Testis (tissue), 3 donors: ENCODE measurements around the gene ULK3. TPM values are rescaled to one million over a fixed set of nuclear protein-coding genes. Genes with fewer than 3 reads are reported as not detected.

ENCODE experiments used
- DNase-seq: peaks from one replicate; pipeline ENCODE4 v3.0.0-alpha.2; 2019
- H3K27ac ChIP-seq, 2 donors: fragments of 200-600 bp; sonication (generic); one replicate each; pipeline ENCODE4 v1.5.1; 2019
- H3K27me3 ChIP-seq: fragments of 200-600 bp; sonication (generic); one replicate; pipeline ENCODE4 v1.5.1; 2019
- H3K36me3 ChIP-seq: fragments of 200-600 bp; sonication (generic); one replicate; pipeline ENCODE4 v1.5.1; 2017; ENCODE audit warnings: low read depth; ENCODE audit errors: missing control alignments
- H3K4me1 ChIP-seq: fragments of 200-600 bp; sonication (generic); one replicate; pipeline ENCODE4 v1.5.1; 2019
- H3K4me3 ChIP-seq, 2 donors: fragments of 200-600 bp; sonication (generic); one replicate each; pipeline ENCODE4 v1.5.1; 2017 to 2019
- H3K9me3 ChIP-seq: fragments of 200-600 bp; sonication (generic); one replicate; pipeline ENCODE4 v1.5.1; 2017
- CTCF ChIP-seq, 3 experiments: fragments of 450-650 bp in 2 of 3; fragments of 200-600 bp in 1 of 3; sonication (generic) in 1 of 3; IDR thresholded peaks; one replicate each; pipeline ENCODE4 v1.5.1; 2016 to 2019; ENCODE audit warnings: antibody characterized with exemption in 3 of 3, mild to moderate bottlenecking in 2 of 3, moderate library complexity in 1 of 3
- POLR2A ChIP-seq: fragments of 450-650 bp; IDR thresholded peaks from one replicate; pipeline ENCODE4 v1.6.1; 2017; ENCODE audit warnings: antibody characterized with exemption, mild to moderate bottlenecking, moderate library complexity
- WGBS, 2 donors: methylation state at CpG; one replicate each; pipeline ENCODE4 v1.1.5; 2018; 5-methylcytosine and 5-hydroxymethylcytosine counted together
- intact Hi-C: fragments of 100-400 bp; cut with DNase I; formaldehyde crosslinking; loops from one replicate; pipeline ENCODE4 v1.15.1; 2023; ENCODE audit warnings: low total_unique reads
- polyA plus RNA-seq: library from polyadenylated mRNA; stranded (reverse); fragments of 350-450 nt; fragmentation: Illumina TruSeq; extraction: RNeasy Lipid Tissue Mini Kit (QIAGEN cat#74804); gene quantifications from one replicate; pipeline ENCODE4 v1.2.3, GENCODE V29; 2014; ENCODE audit warnings: low read depth, low replicate concordance; ENCODE audit not compliant: insufficient read depth
- total RNA-seq, 2 donors: library from RNA; depleted of rRNA; stranded (reverse); fragments of >200 nt; gene quantifications; one replicate each; pipeline ENCODE4 v1.2.3, GENCODE V29; 2016

ULK3 gene
- total and polyA plus RNA-seq, 3 donors from 2014 or later = 27.0 to 78.5 (median 68.2) TPM

- no peaks in the 10 kb centered on the region for H3K36me3 ChIP-seq
- intact Hi-C loops = no loop called here
- peaks cover 3% of the 10 kb centered on the region for H3K4me1 ChIP-seq
- no peaks in the 10 kb centered on the region for H3K27me3 ChIP-seq
- TF ChIP-seq CTCF (IDR thresholded peaks at IDR 0.05) = no peak
- no peak for TF ChIP-seq POLR2A
- no peak overlapping the region for H3K4me3 ChIP-seq
- WGBS, 2 donors = 100% methylated on average over 1 of the region's 1 CpG
- no peak for DNase-seq
- H3K27ac ChIP-seq = no peak overlapping the region
- no peaks in the 10 kb centered on the region for H3K9me3 ChIP-seq
Measured at GRCh38 chr15:74856537-74856936, 13.6 kb upstream of the ULK3 start.

GRCh38 chr15:74855857-74856256, 12.9 kb upstream of the ULK3 start:
- intact Hi-C loops = no loop called here
- H3K27ac ChIP-seq = no peak overlapping the region
- TF ChIP-seq POLR2A (no peak), CTCF (IDR thresholded peaks at IDR 0.05) (no peak)
- no peaks in the 10 kb centered on the region for H3K27me3 ChIP-seq
- WGBS, 2 donors = 70 to 82% methylated on average over 2 of the region's 2 CpGs
- no peaks in the 10 kb centered on the region for H3K36me3 ChIP-seq
- H3K4me1 ChIP-seq = peaks cover 3% of the 10 kb centered on the region
- no peaks in the 10 kb centered on the region for H3K9me3 ChIP-seq
- no peak overlapping the region for H3K4me3 ChIP-seq
- DNase-seq = no peak

GRCh38 chr15:74854453-74855022, 11.6 kb upstream of the ULK3 start:
- no peaks in the 10 kb centered on the region for H3K27me3 ChIP-seq
- 86 to 98% methylated on average over 13 of the region's 13 CpGs for WGBS, 2 donors
- peaks cover 3% of the 10 kb centered on the region for H3K4me1 ChIP-seq
- DNase-seq = no peak
- no peaks in the 10 kb centered on the region for H3K9me3 ChIP-seq
- H3K4me3 ChIP-seq = no peak overlapping the region
- no peaks in the 10 kb centered on the region for H3K36me3 ChIP-seq
- intact Hi-C loops = no loop called here
- H3K27ac ChIP-seq = no peak overlapping the region
- TF ChIP-seq CTCF (IDR thresholded peaks at IDR 0.05) (no peak), POLR2A (no peak)

- Histone ChIP-seq H3K36me3 (no peaks in the 10 kb centered on the region), H3K4me3 (no peak overlapping the region), H3K4me1 (no peaks in the 10 kb centered on the region), H3K27ac (no peak overlapping the region), H3K9me3 (no peaks in the 10 kb centered on the region), H3K27me3 (no peaks in the 10 kb centered on the region)
- TF ChIP-seq POLR2A = no peak
- TF ChIP-seq CTCF (IDR thresholded peaks at IDR 0.05) = no peak
- intact Hi-C loops = no loop called here
- WGBS, 2 donors = 92 to 100% methylated on average over 1 to 7 of the region's 7 CpGs
- no peak for DNase-seq
Measured at GRCh38 chr15:74851960-74852359, 9.0 kb upstream of the ULK3 start.

GRCh38 chr15:74850393-74850792, 7.4 kb upstream of the ULK3 start:
- Histone ChIP-seq H3K4me3 (no peak overlapping the region), H3K36me3 (no peaks in the 10 kb centered on the region), H3K9me3 (no peaks in the 10 kb centered on the region), H3K27me3 (no peaks in the 10 kb centered on the region), H3K4me1 (no peaks in the 10 kb centered on the region), H3K27ac (no peak overlapping the region)
- WGBS, 2 donors = 83 to 88% methylated on average over 3 to 4 of the region's 4 CpGs
- DNase-seq = no peak
- no peak for TF ChIP-seq POLR2A
- TF ChIP-seq CTCF (IDR thresholded peaks at IDR 0.05) = no peak
- intact Hi-C loops = no loop called here
